Keratinocyte (primary cell): Measurements from ENCODE around the gene EVI5. TPM values are rescaled to one million over a fixed set of nuclear protein-coding genes. Genes with fewer than 3 reads are reported as not detected.

Experiments used
- DNase-seq: peaks from one replicate; pipeline ENCODE4 v3.0.0-alpha.2; 2011; ENCODE audit warnings: low read depth, missing footprints, low spot score
- FAIRE-seq: peaks from 2 replicates; lab custom pipeline; 2011; peaks lifted over from hg19 to GRCh38; lab: Jason Lieb, UNC
- H2AFZ ChIP-seq: 2 replicates; pipeline ENCODE4 v1.6.0; 2012; ENCODE audit warnings: low read length, control low read depth, inconsistent platforms; ENCODE audit not compliant: control insufficient read depth
- H3K27ac ChIP-seq: 2 replicates; pipeline ENCODE4 v1.5.1; 2011; ENCODE audit warnings: low read length; ENCODE audit not compliant: control insufficient read depth, insufficient read depth
- H3K27me3 ChIP-seq: 3 replicates; pipeline ENCODE4 v1.6.0; 2011; ENCODE audit warnings: low read length; ENCODE audit not compliant: control insufficient read depth, insufficient read depth; ENCODE audit errors: extremely low read depth
- H3K36me3 ChIP-seq, 2 experiments: 2 replicates in 1 of 2; 3 replicates in 1 of 2; pipeline ENCODE4 v1.5.1; 2011; ENCODE audit warnings: low read length in 2 of 2, mild to moderate bottlenecking in 1 of 2; ENCODE audit not compliant: control insufficient read depth in 2 of 2, insufficient read depth in 2 of 2; ENCODE audit errors: extremely low read depth in 1 of 2
- H3K4me1 ChIP-seq: 3 replicates; pipeline ENCODE4 v1.5.1; 2011; ENCODE audit warnings: low read length; ENCODE audit not compliant: control insufficient read depth, insufficient read depth; ENCODE audit errors: extremely low read depth
- H3K4me2 ChIP-seq: 3 replicates; pipeline ENCODE4 v1.6.0; 2011; ENCODE audit warnings: low read depth, low read length; ENCODE audit not compliant: control insufficient read depth, insufficient read depth; ENCODE audit errors: extremely low read depth
- H3K4me3 ChIP-seq, 3 experiments: fragments of 200-600 bp in 1 of 3; sonication (generic) in 1 of 3; 2 replicates in 2 of 3; 3 replicates in 1 of 3; pipeline ENCODE4 v1.5.1; 2011 to 2016; ENCODE audit warnings: low read length in 3 of 3, mild to moderate bottlenecking in 3 of 3, control low read depth in 2 of 3, inconsistent platforms in 1 of 3, low read depth in 1 of 3, mixed read lengths in 1 of 3, mixed run types in 1 of 3, moderate library complexity in 1 of 3; ENCODE audit not compliant: control insufficient read depth in 2 of 3, insufficient read depth in 2 of 3; ENCODE audit errors: extremely low read depth in 1 of 3
- H3K79me2 ChIP-seq: 2 replicates; pipeline ENCODE4 v1.6.0; 2012; ENCODE audit warnings: low read length; ENCODE audit not compliant: control insufficient read depth, insufficient read depth
- H3K9ac ChIP-seq: 3 replicates; pipeline ENCODE4 v1.6.0; 2011; ENCODE audit warnings: low read length; ENCODE audit not compliant: control insufficient read depth, insufficient read depth; ENCODE audit errors: extremely low read depth
- H3K9me1 ChIP-seq: 3 replicates; pipeline ENCODE4 v1.6.0; 2011; ENCODE audit warnings: low read length; ENCODE audit not compliant: control insufficient read depth, insufficient read depth; ENCODE audit errors: extremely low read depth
- H3K9me3 ChIP-seq: 2 replicates; pipeline ENCODE4 v1.5.1; 2012; ENCODE audit warnings: low read depth, low read length; ENCODE audit not compliant: control insufficient read depth
- H4K20me1 ChIP-seq: 3 replicates; pipeline ENCODE4 v1.6.0; 2011; ENCODE audit warnings: low read length; ENCODE audit not compliant: control insufficient read depth, insufficient read depth; ENCODE audit errors: extremely low read depth
- EZH2 ChIP-seq: IDR thresholded peaks from one replicate; pipeline ENCODE4 v1.6.1; 2012; ENCODE audit warnings: inconsistent platforms, mild to moderate bottlenecking, low read length, moderate library complexity
- dilution Hi-C: fragments of 300-500 bp; cut with MboI; formaldehyde crosslinking; loops from one replicate; pipeline ENCODE4 v1.7.0; 2020; ENCODE audit warnings: low sequenced_read_pairs; ENCODE audit not compliant: extremely low pct_ligation_motif_present
- polyA plus RNA-seq, 5 experiments: library from polyadenylated mRNA; depleted of rRNA in 3 of 5; stranded (reverse) in 3 of 5; stranded (forward) in 1 of 5; unstranded in 1 of 5; fragments of >200 nt; gene quantifications; 1 replicate in 1 of 5; 2 replicates in 3 of 5; 3 replicates in 1 of 5; pipeline versions ENCODE4 v1.2.1 to v1.2.3, GENCODE V29; 2011 to 2012; ENCODE audit warnings: missing spikeins in 2 of 5, low read depth in 1 of 5, low replicate concordance in 1 of 5
- TF ChIP-seq, protein P1 (sequence below), 3 experiments: IDR thresholded peaks in 1 of 3; conservative IDR thresholded peaks in 1 of 3; optimal IDR thresholded peaks in 1 of 3; 2 replicates in 2 of 3; 3 replicates in 1 of 3; pipeline versions ENCODE3 to v1.5.1; 2011; ENCODE audit warnings: low read length in 3 of 3, mild to moderate bottlenecking in 3 of 3, moderate library complexity in 2 of 3, control low read depth in 1 of 3, inconsistent platforms in 1 of 3; ENCODE audit not compliant: insufficient read depth in 2 of 3; ENCODE audit errors: extremely low read depth in 1 of 3

Gene EVI5
- polyA plus RNA-seq, 1 donor (not counting 4 experiments of a cell fraction or from before 2014, with no cell fraction given), result 23.2 TPM

DNA sequence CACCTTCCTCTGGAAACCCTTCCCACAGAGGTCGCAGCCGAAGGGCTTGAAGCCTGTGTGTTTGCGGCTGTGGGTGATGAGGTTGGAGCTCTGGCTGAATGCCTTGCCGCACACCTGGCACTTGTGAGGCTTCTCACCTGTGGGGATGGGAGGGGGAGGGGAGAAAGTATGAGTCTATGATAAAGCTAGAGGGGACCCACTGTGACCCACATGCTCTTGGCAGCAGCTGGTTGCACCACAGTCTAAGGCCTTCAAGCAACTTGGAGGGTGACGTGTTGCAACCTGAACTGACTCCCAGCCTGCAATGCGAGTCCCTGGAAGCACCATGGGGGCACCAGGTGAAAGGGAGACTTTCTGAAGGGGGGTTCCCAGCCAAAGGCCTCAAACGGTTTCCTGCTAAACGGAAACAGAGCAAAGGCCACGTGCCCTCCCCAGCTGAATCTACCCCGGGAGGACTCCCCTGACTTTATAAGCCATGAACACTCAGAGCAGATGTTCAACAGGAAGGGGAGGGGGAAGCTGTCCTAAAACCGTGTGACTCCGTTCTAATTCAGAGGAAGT, 308.8 kb downstream of the EVI5 start:
- H3K27me3 ChIP-seq, result peaks cover 54% of the 10 kb centered on the region

GRCh38 chr1:92475029-92475428, 309.9 kb downstream of the EVI5 start:
- no peaks in the 10 kb centered on the region for H3K9me1 ChIP-seq
- H3K27me3 ChIP-seq, result peaks cover 42% of the 10 kb centered on the region
- dilution Hi-C loops, result no loop called here
- H3K4me1 ChIP-seq, result no peaks in the 10 kb centered on the region
- no peak overlapping the region for H3K4me2 ChIP-seq
- FAIRE-seq (no peak), DNase-seq (no peak)
- H2AFZ ChIP-seq, result no peak overlapping the region
- no peaks in the 10 kb centered on the region for H4K20me1 ChIP-seq
- H3K27ac ChIP-seq, result no peak overlapping the region
- H3K36me3 ChIP-seq, result no peaks in the 10 kb centered on the region
- H3K9ac ChIP-seq, result no peak overlapping the region
- no peaks in the 10 kb centered on the region for H3K9me3 ChIP-seq
- H3K79me2 ChIP-seq, result no peaks in the 10 kb centered on the region
- no peak overlapping the region for H3K4me3 ChIP-seq
- no peak for TF ChIP-seq EZH2
- TF ChIP-seq, protein P1, sequence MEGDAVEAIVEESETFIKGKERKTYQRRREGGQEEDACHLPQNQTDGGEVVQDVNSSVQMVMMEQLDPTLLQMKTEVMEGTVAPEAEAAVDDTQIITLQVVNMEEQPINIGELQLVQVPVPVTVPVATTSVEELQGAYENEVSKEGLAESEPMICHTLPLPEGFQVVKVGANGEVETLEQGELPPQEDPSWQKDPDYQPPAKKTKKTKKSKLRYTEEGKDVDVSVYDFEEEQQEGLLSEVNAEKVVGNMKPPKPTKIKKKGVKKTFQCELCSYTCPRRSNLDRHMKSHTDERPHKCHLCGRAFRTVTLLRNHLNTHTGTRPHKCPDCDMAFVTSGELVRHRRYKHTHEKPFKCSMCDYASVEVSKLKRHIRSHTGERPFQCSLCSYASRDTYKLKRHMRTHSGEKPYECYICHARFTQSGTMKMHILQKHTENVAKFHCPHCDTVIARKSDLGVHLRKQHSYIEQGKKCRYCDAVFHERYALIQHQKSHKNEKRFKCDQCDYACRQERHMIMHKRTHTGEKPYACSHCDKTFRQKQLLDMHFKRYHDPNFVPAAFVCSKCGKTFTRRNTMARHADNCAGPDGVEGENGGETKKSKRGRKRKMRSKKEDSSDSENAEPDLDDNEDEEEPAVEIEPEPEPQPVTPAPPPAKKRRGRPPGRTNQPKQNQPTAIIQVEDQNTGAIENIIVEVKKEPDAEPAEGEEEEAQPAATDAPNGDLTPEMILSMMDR (optimal IDR thresholded peaks at IDR 0.05 in 1 of 3, IDR thresholded peaks at IDR 0.05 in 1 of 3, conservative IDR thresholded peaks at IDR 0.05 in 1 of 3; ENCODE audit: extremely low read depth in 1 of 3, insufficient read depth in 2 of 3, low read length in 3 of 3), result no peak

More for the DNA sequence above, 308.8 kb downstream of the EVI5 start:
- dilution Hi-C loops, result no loop called here
- FAIRE-seq (no peak), DNase-seq (no peak)
- Histone ChIP-seq H3K36me3 (no peaks in the 10 kb centered on the region), H3K4me1 (no peaks in the 10 kb centered on the region), H3K9ac (no peak overlapping the region), H3K27ac (no peak overlapping the region), H3K9me3 (no peaks in the 10 kb centered on the region), H3K9me1 (no peaks in the 10 kb centered on the region), H3K79me2 (no peaks in the 10 kb centered on the region), H3K4me2 (no peak overlapping the region), H3K4me3 (no peak overlapping the region), H4K20me1 (no peaks in the 10 kb centered on the region), H2AFZ (no peak overlapping the region)
- TF ChIP-seq EZH2, result no peak
- TF ChIP-seq, protein P1 (optimal IDR thresholded peaks at IDR 0.05 in 1 of 3, IDR thresholded peaks at IDR 0.05 in 1 of 3, conservative IDR thresholded peaks at IDR 0.05 in 1 of 3; ENCODE audit: extremely low read depth in 1 of 3, insufficient read depth in 2 of 3, low read length in 3 of 3), result no peak
